Heart left ventricle (tissue), 16 donors: ENCODE data around the gene C7orf25. TPM values are rescaled to one million over a fixed set of nuclear protein-coding genes. Genes with fewer than 3 reads are reported as not detected.

Experiments
- ATAC-seq, 4 donors: fragments of 200-7000 bp; cut with Tn5 transposase; one replicate each; pipeline ENCODE4 v1.9.1; 2020 to 2022; ENCODE audit warnings: moderate library complexity in 4 of 4, mild to moderate bottlenecking in 3 of 4, moderate number of reproducible peaks in 1 of 4
- DNase-seq, 5 donors: peaks; one replicate each; pipeline ENCODE4 v3.0.0-alpha.2; 2020
- H3K27ac ChIP-seq, 12 donors: fragments of 200-600 bp; sonication (generic) in 4 of 12; one replicate each; pipeline versions ENCODE4 v1.5.0 to v1.8.0; 2016 to 2022; ENCODE audit warnings: mild to moderate bottlenecking in 2 of 12
- H3K27me3 ChIP-seq, 9 donors: fragments of 200-600 bp; sonication (generic) in 2 of 9; one replicate each; pipeline versions ENCODE4 v1.5.1 to v1.8.0; 2016 to 2022; ENCODE audit warnings: mild to moderate bottlenecking in 3 of 9
- H3K36me3 ChIP-seq, 9 donors: fragments of 200-600 bp; sonication (generic) in 2 of 9; one replicate each; pipeline versions ENCODE4 v1.5.0 to v1.8.0; 2018 to 2022; ENCODE audit warnings: mild to moderate bottlenecking in 2 of 9
- H3K4me1 ChIP-seq, 12 donors: fragments of 200-600 bp; sonication (generic) in 4 of 12; one replicate each; pipeline versions ENCODE4 v1.5.0 to v1.8.0; 2016 to 2022; ENCODE audit warnings: mild to moderate bottlenecking in 3 of 12
- H3K4me3 ChIP-seq, 12 donors: fragments of 200-600 bp; sonication (generic) in 4 of 12; one replicate each; pipeline versions ENCODE4 v1.5.0 to v1.8.0; 2017 to 2022; ENCODE audit warnings: mild to moderate bottlenecking in 9 of 12, moderate library complexity in 4 of 12
- H3K9me3 ChIP-seq, 12 donors: fragments of 200-600 bp; sonication (generic) in 4 of 12; one replicate each; pipeline versions ENCODE4 v1.5.0 to v1.8.0; 2016 to 2022; ENCODE audit warnings: mild to moderate bottlenecking in 1 of 12
- POLR2A ChIP-seq, 2 donors: fragments of 450-650 bp; IDR thresholded peaks; one replicate each; pipeline ENCODE4 v1.6.1; 2017; ENCODE audit warnings: antibody characterized with exemption in 2 of 2, mild to moderate bottlenecking in 2 of 2, moderate library complexity in 2 of 2
- WGBS, 4 donors: extraction: QIAGEN DNeasy Blood & Tissue Kit in 2 of 4; methylation state at CpG; one replicate each; pipeline versions ENCODE4 v1.1.5 to v1.1.7; 2013 to 2018; 5-methylcytosine and 5-hydroxymethylcytosine counted together
- intact Hi-C, 10 donors: fragments of 100-400 bp; cut with DNase I; formaldehyde crosslinking; loops; one replicate each; pipeline versions ENCODE4 v1.11.1 to v1.14.2; 2022
- polyA plus RNA-seq, 2 donors: library from polyadenylated mRNA; stranded (reverse); fragments of 200-250 nt; gene quantifications; one replicate each; pipeline ENCODE4 v1.2.3, GENCODE V29; 2013
- total RNA-seq, 9 donors: library from RNA; depleted of rRNA in 2 of 9; stranded (reverse); fragments of >200 nt in 2 of 9; fragmentation: NEBNext Ultra II Directional in 3 of 9; extraction: Animal tissue kit (Norgen Biotek cat#: 25700) in 3 of 9; gene quantifications; one replicate each; pipeline versions ENCODE4 v1.1.0 to v1.2.4, GENCODE V29; 2016 to 2023
- TF ChIP-seq, protein P1 (sequence below), 12 donors: fragments of 200-600 bp; sonication (generic) in 4 of 12; IDR thresholded peaks; one replicate each; pipeline versions ENCODE4 v1.5.0 to v1.8.0; 2018 to 2022; ENCODE audit warnings: antibody characterized with exemption in 12 of 12, mild to moderate bottlenecking in 5 of 12
- donor health status: ischemic (EF 13 %, LVEDD 7.1; RV severe dilation, severe dysfunction).
- donor health status: healthy with polysubstance abuse.
- donor health status: DM: no; HTN: yes; CAD: no.
- donor health status: DM: no; HTN: no; CAD: no.
- donor health status: ischemic (EF 25% LVEDD 6.9; RV normal size, moderate dysfunction).
- donor health status: ischemic (EF 25% LVEDD 5.7; RV mildly dilated, moderate dysfunction).
- donor health status: healthy.
- donor health status: DM: yes; HTN: yes; CAD: no.
- donor health status: ischemic (EF 35%, LVEDD 5.7; RV mildly dilated, moderate dysfunction).
- donor health status: nonischemic (EF 11% LVEDD 7.7; RV severe dilation, severe dysfunction).
- donor health status: DM: yes; HTN: yes; CAD: no.
- donor health status: PGD.
- donor health status: ischemic (EF 29% LVEDD 5.4; RV normal size, mild dysfunction).
- donor health status: nonischemic (EF 23%, LVEDD 6.1; RV moderate dilation, normal function).

C7orf25 gene
- total and polyA plus RNA-seq, 11 donors: 1.8 to 9.1 (median 4.9) TPM

DNA sequence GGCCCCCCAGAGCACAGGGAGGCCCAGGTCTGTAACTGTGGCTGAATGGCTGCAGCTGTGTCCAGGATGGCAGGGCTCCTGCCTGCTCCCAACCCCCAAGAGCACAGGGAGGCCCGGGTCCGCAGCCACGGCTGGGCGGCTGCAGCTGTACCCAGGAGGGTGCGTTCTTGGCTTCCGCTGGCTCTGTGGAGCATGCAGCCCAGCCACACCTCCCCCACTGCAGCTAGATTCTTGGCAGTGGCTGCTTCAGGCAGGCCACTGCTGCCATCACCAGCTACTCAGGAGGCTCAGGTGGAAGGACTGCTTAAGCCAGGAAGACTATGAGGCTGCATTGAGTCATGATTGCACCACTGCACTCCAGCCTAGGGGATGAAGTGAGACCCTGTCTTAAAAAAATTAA, 27.9 kb downstream of the C7orf25 start:
- no peaks in the 10 kb centered on the region for H3K36me3 ChIP-seq
- H3K4me1 ChIP-seq: peaks cover 0 to 13% (median 3%) of the 10 kb centered on the region in 12 donors
- peak; percentile 38 to 69 (median 62) for ATAC-seq
- no peak overlapping the region for H3K4me3 ChIP-seq
- WGBS, 4 donors: 78 to 84% (median 82%) methylated on average over 4 to 6 of the region's 6 CpGs; no CpG with 5 or more reads in 1 of the 4 donors
- peak in 2 of 5 donors; percentile 62 to 63 for DNase-seq
- no peaks in the 10 kb centered on the region for H3K27me3 ChIP-seq
- H3K9me3 ChIP-seq: no peaks in the 10 kb centered on the region
- TF ChIP-seq, protein P1, sequence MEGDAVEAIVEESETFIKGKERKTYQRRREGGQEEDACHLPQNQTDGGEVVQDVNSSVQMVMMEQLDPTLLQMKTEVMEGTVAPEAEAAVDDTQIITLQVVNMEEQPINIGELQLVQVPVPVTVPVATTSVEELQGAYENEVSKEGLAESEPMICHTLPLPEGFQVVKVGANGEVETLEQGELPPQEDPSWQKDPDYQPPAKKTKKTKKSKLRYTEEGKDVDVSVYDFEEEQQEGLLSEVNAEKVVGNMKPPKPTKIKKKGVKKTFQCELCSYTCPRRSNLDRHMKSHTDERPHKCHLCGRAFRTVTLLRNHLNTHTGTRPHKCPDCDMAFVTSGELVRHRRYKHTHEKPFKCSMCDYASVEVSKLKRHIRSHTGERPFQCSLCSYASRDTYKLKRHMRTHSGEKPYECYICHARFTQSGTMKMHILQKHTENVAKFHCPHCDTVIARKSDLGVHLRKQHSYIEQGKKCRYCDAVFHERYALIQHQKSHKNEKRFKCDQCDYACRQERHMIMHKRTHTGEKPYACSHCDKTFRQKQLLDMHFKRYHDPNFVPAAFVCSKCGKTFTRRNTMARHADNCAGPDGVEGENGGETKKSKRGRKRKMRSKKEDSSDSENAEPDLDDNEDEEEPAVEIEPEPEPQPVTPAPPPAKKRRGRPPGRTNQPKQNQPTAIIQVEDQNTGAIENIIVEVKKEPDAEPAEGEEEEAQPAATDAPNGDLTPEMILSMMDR (IDR thresholded peaks at IDR 0.05): no peak
- TF ChIP-seq POLR2A (IDR thresholded peaks at IDR 0.05): no peak
- intact Hi-C loops: no loop called here
- no peak overlapping the region for H3K27ac ChIP-seq

DNA sequence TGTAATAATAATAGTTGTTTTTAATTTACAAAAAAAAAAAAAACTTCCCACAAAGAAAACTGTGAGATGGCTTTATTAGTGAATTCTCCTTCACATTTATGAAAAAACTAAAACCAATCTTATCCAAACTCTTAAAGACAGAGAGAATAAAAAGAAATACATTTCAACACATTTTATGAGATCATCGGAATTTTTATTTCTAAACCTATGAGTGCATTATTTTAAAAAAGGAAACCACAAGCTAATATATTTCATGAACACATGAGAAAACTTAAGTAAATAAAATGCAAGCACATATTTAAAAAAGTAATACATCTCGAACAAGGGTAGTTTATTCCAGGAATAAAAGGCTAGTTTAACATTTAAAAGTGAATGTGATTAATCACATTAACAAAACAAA, 31.5 kb downstream of the C7orf25 start:
- intact Hi-C loops: no loop called here
- WGBS, 4 donors: 88 to 92% (median 90%) methylated on average over 2 of the region's 2 CpGs

DNA sequence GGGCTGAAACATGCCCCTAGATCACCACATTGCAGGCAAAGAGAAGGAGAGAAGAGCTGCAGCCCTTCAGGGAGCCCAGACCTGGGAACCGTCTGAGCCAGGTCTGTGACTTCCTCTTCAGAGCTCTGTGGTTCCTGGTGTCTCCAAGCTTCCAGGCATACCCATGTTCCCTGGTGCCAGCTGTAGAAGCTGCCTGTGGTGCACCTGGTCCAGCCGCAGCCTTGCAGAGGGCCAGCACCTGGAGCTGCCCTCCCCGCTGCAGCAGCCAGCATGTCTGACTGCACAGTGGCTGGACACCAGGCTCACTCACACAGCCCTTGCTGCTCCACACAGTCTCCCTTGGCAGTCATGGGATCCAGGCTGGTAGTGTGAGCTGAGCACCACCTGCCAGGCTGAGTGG, 33.6 kb downstream of the C7orf25 start:
- H3K27ac ChIP-seq: no peak overlapping the region
- ATAC-seq (peak in 2 of 4 donors; percentile 18 to 32), DNase-seq (no peak)
- no peaks in the 10 kb centered on the region for H3K9me3 ChIP-seq
- H3K36me3 ChIP-seq: no peaks in the 10 kb centered on the region
- TF ChIP-seq, protein P1 (IDR thresholded peaks at IDR 0.05): no peak
- TF ChIP-seq POLR2A (IDR thresholded peaks at IDR 0.05): no peak
- no peaks in the 10 kb centered on the region for H3K27me3 ChIP-seq
- 79 to 91% (median 83%) methylated on average over 2 to 3 of the region's 3 CpGs for WGBS, 4 donors
- intact Hi-C loops: no loop called here
- H3K4me3 ChIP-seq: no peak overlapping the region
- H3K4me1 ChIP-seq: no peaks in the 10 kb centered on the region

More for the DNA sequence above, 31.5 kb downstream of the C7orf25 start:
- Histone ChIP-seq H3K27ac (no peak overlapping the region), H3K9me3 (no peaks in the 10 kb centered on the region), H3K4me3 (no peak overlapping the region), H3K36me3 (no peaks in the 10 kb centered on the region), H3K4me1 (no peaks in the 10 kb centered on the region), H3K27me3 (no peaks in the 10 kb centered on the region)
- TF ChIP-seq POLR2A (IDR thresholded peaks at IDR 0.05): no peak
- TF ChIP-seq, protein P1 (IDR thresholded peaks at IDR 0.05): no peak
- no peak for DNase-seq
- no peak for ATAC-seq

DNA sequence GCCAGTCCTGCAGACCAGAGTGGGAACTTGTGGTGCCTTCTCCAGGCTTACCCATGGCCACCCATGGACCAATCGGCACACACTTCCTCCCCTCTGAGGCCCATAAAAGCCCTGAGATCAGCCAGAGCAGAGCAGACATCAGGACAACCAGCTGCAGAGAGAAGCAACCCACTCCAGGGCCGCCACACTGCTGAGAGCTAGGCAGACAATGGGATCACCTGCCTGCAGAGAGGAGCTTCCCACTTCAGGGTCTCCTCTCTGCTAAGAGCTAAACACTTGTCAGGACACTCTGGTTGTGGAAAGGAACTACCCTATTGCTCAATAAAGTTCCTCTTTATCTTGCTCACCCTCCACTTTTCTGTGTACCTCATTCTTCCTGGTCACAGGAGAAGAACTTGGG, 34.0 kb downstream of the C7orf25 start:
- Histone ChIP-seq H3K4me3 (no peak overlapping the region), H3K27ac (no peak overlapping the region), H3K9me3 (no peaks in the 10 kb centered on the region), H3K4me1 (no peaks in the 10 kb centered on the region), H3K27me3 (no peaks in the 10 kb centered on the region), H3K36me3 (no peaks in the 10 kb centered on the region)
- peak in 1 of 5 donors; percentile 18 for DNase-seq
- intact Hi-C loops: loop anchor here in 2 of 10 donors (2.0 kb wide), 2 partner anchors 935 to 937 kb away; no protein-coding TSS in a partner anchor
- 61 to 89% (median 76%) methylated on average over 2 of the region's 2 CpGs for WGBS, 4 donors
- TF ChIP-seq, protein P1 (IDR thresholded peaks at IDR 0.05): no peak
- TF ChIP-seq POLR2A (IDR thresholded peaks at IDR 0.05): no peak
- ATAC-seq: peak in 1 of 4 donors; percentile 46
